Measurements from ENCODE around the gene SYT14. TPM values are rescaled to one million over a fixed set of nuclear protein-coding genes. Genes with fewer than 3 reads are reported as not detected.

SYT14 gene
- total and polyA plus RNA-seq, 2 of the 4 experiments (the other 2 are of a cell fraction): 0.14 to 1.3 TPM

- BruUV-seq (replicated peaks): no TSS peak
- Histone ChIP-seq H3K9me1 (ENCODE audit: insufficient read depth, low read length) (no peaks in the 10 kb centered on the region), H2AK5ac (ENCODE audit: low read depth, low read length) (no peak overlapping the region), H2BK15ac (ENCODE audit: low read depth, low read length) (no peak overlapping the region), H3K4me3 (ENCODE audit: insufficient read depth, low read depth, low read length) (no peak overlapping the region), H2BK120ac (ENCODE audit: low read depth, low read length) (no peak overlapping the region), H4K8ac (ENCODE audit: low read depth in 2 of 2, low read length in 2 of 2) (no peak overlapping the region), H2AFZ (replicated peaks; ENCODE audit: low read length, poor library complexity) (no peak overlapping the region), H3K79me1 (ENCODE audit: low read depth in 1 of 2, low read length in 2 of 2) (no peaks in the 10 kb centered on the region), H2AK9ac (replicated peaks; ENCODE audit: low read depth, low read length, poor library complexity) (no peak overlapping the region), H3K27ac (ENCODE audit: insufficient read depth, low read length) (no peak overlapping the region), H3K56ac (ENCODE audit: extremely low read depth, insufficient read depth, low read length) (no peak overlapping the region), H3K23ac (ENCODE audit: low read depth, low read length) (no peak overlapping the region), H3K18ac (ENCODE audit: low read depth, low read length) (no peak overlapping the region), H2BK5ac (ENCODE audit: low read depth, low read length, poor library complexity, severe bottlenecking) (no peak overlapping the region), H3K36me3 (ENCODE audit: control insufficient read depth, insufficient read depth, low read length) (no peaks in the 10 kb centered on the region), H2BK20ac (ENCODE audit: low read depth, low read length) (no peak overlapping the region), H3K9me3 (ENCODE audit: control insufficient read depth, insufficient read depth, low read length) (no peaks in the 10 kb centered on the region), H3K9ac (ENCODE audit: low read depth, low read length) (no peak overlapping the region), H3K4me1 (ENCODE audit: control insufficient read depth, insufficient read depth, low read length) (no peaks in the 10 kb centered on the region), H4K20me1 (ENCODE audit: insufficient read depth, low read length) (no peaks in the 10 kb centered on the region), H3K14ac (replicated peaks; ENCODE audit: low read depth, low read length) (no peak overlapping the region), H3K4me2 (ENCODE audit: low read depth, low read length) (no peak overlapping the region), H3K27me3 (ENCODE audit: control insufficient read depth, insufficient read depth, low read length) (no peaks in the 10 kb centered on the region), H4K5ac (ENCODE audit: low read depth, low read length) (no peak overlapping the region), H4K91ac (ENCODE audit: insufficient read depth, low read depth, low read length) (no peak overlapping the region), H3K4ac (ENCODE audit: low read depth, low read length) (no peak overlapping the region)
- intact Hi-C loops (cut with micrococcal nuclease) (no loop called here), in situ Hi-C loops (cut with MboI; ENCODE audit: low sequenced_read_pairs) (no loop called here), dilution Hi-C loops (cut with HindIII; ENCODE audit: low sequenced_read_pairs, unreplicated experiment) (no loop called here)
- no peak for TF ChIP-seq FOS (IDR thresholded peaks at IDR 0.05; ENCODE audit: low read depth, low read length)
- no peak for TF ChIP-seq BHLHE40 (IDR thresholded peaks at IDR 0.05; ENCODE audit: low read depth, low read length)
- peak; percentile 50 for TF ChIP-seq MAFK (IDR thresholded peaks at IDR 0.05; ENCODE audit: low read depth, low read length)
- no peak for TF ChIP-seq SMC3 (IDR thresholded peaks at IDR 0.05; ENCODE audit: low read depth, low read length)
- TF ChIP-seq RCOR1 (IDR thresholded peaks at IDR 0.05; ENCODE audit: insufficient replicate concordance, low read length): no peak
- no peak for TF ChIP-seq MXI1 (IDR thresholded peaks at IDR 0.05; ENCODE audit: borderline replicate concordance, low read depth, low read length)
- no peak for TF ChIP-seq RFX5 (IDR thresholded peaks at IDR 0.05; ENCODE audit: low read depth, low read length)
- TF ChIP-seq, protein P1, sequence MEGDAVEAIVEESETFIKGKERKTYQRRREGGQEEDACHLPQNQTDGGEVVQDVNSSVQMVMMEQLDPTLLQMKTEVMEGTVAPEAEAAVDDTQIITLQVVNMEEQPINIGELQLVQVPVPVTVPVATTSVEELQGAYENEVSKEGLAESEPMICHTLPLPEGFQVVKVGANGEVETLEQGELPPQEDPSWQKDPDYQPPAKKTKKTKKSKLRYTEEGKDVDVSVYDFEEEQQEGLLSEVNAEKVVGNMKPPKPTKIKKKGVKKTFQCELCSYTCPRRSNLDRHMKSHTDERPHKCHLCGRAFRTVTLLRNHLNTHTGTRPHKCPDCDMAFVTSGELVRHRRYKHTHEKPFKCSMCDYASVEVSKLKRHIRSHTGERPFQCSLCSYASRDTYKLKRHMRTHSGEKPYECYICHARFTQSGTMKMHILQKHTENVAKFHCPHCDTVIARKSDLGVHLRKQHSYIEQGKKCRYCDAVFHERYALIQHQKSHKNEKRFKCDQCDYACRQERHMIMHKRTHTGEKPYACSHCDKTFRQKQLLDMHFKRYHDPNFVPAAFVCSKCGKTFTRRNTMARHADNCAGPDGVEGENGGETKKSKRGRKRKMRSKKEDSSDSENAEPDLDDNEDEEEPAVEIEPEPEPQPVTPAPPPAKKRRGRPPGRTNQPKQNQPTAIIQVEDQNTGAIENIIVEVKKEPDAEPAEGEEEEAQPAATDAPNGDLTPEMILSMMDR (conservative IDR thresholded peaks at IDR 0.05; ENCODE audit: low read depth, low read length): no peak
- ATAC-seq (ENCODE audit: low read depth): no peak
- WGBS, 2 experiments (ENCODE audit: extremely low coverage in 2 of 2, insufficient read length in 1 of 2): no CpG with 5 or more reads among the region's 1 CpG
- CTCF ChIA-PET: no interaction called here
- POLR2A ChIA-PET (ENCODE audit: unreplicated experiment): no interaction called here
- no peak for DNase-seq
Observed at GRCh38 chr1:210031473-210031872, 93.5 kb downstream of the SYT14 start.
